GM19438 (cell line): ENCODE measurements around the gene CLDN11.

Experiments
- ATAC-seq: cut with Tn5 transposase; IDR thresholded peaks from one replicate; pipeline ENCODE4 v1.9.1; 2021; ENCODE audit warnings: low read depth; ENCODE audit not compliant: unreplicated experiment

The CLDN11 gene

DNA sequence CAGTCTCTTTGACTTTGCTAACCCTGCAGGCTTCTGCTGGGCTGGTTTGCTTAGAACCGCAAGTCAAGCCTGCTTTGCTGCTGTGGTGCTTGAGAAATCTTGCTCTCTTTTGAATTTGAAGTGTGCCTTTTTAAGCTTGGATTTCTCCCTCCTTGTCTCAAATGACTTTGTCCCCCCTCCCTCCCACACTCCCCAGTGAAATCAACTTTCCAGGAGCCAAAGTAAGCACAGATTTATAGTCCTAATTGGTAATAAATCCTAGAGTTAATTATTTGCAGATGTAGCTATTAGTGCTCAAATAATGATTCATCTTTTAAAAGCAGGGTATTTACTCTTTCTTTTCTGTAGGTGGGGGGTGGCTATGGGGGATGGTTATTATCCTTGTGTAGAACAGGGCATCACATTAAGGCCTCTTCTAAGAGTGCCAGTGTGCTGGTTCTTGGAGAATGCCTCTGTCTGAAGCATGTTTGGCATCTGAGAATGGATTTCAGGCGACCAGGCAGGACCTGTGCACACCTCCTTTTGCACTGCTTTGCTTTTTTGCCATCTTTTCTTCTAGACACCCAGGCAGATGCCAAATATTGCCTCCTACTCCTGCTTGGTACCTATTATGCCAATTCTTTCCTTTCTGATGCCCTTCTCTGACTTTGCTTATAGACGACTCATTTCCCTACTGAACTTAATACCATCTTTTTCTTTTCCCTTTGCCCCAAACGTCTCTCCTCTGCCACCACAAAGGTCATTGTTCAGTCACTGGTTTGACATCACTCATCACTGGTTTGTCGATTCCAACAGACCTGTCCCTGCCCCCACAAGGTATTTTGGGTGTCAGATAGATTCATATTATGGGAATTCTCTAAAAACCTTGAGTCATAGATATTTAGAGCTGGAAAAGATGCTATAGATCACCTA is 50.7 kb downstream of the CLDN11 start:
- ATAC-seq: no peak

DNA sequence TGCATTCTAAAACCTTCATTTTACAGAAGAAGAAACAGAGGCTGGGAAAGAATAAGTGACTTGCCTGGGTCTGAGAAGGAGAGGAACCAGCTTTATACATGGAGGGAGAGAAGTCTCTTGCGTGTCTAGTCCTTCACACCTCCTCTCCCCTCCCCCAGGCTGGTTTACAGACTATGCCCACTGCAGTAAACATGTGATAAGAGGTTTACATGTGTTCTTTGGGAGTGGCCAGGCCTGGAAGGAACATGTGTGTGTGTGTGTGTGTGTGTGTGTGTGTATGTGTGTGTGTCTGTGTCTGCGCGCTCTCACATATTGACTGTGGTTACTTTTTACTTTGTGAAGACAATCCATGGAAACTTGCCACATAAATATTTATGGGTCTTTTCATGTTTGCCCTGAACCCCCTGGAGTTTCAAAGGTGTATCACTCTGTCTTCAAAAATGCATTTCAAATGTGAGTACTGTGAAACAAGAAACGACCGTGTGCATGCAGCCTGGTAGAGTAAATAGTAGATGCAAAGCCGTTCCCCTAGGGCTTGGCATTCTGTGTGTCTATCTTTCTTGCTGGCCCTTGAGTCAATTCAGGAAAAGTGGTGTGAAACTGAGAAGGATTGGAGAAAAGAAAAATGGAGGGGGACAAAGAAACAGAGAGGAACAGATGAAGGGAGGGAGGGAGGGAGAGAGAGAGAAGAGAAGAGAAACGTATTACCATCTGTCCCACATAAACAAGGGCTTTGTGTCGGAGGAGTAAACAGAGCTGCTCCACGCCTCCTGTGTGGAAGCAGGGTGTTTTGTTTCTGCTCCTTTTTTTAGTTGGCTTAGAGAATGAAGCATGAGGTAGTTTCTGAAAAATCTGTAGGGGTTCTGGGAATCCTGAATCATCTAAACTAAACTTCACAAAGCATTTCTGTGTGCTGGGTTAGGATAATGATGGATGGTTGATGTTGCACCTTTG is 51.7 kb downstream of the CLDN11 start:
- no peak for ATAC-seq

DNA sequence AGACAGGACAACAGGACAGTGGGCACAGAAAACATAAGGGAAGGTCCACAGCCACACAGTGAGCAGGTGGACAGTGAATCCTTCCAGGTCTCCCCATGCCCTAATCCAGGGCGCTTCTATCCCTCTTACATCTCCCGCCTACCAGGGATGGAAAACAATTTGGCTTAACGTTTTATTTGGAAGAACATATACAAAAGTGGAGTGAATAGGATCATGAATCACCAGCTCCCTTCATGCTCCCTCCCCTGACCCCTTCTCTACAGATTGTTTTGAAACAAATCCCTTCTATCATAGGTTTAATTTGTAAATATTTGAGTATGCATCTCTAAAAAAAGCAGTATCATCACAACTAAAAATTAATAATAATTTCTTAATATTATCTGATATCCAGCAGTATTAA is 52.5 kb downstream of the CLDN11 start:
- no peak for ATAC-seq

DNA sequence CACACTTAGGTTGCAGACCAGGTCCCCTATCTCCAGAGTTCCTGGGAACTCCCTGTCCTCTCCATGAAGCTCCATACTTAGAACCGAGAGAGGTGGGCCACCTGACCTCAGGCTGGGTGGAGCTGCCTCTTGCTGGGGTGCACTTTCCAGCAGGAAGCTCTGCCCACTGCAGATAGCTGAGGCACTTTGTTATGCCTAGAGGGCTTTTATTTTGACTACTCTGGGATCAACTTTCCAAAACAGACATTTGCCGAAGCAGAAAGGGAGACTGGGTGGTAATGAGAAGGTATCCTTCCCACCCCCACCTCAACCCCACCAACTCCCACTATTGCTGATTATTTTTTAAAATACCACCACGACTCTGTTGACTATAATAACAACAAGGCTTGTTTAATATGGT is 54.7 kb downstream of the CLDN11 start:
- ATAC-seq: no peak

DNA sequence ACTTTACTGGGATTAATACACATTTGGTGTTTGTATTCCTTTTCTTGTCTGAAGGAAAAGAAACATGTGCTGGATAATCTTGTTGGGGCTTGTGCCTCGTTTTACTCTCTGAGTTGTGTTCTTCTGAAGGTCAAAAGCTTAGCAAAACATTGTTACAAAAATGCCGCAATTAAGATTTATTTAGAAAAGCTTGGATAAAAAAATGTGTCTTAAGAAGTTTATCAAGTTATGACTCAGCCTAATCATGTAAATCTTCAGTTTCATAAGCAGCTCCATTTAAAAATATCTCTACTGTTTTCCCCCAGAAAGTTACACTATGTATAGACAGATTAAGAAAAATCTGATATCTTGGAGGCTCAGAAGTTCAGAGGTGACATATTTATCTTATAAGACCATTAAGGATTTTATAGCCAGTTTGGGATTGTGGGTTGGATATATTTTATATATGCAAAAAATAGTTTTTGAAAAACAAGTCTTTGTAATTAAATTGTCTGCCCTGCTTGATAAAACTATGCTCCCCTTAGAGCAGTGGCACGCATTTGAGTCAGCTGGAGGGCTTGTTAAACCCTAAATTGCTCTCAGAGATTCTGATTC is 56.5 kb downstream of the CLDN11 start:
- ATAC-seq: no peak

DNA sequence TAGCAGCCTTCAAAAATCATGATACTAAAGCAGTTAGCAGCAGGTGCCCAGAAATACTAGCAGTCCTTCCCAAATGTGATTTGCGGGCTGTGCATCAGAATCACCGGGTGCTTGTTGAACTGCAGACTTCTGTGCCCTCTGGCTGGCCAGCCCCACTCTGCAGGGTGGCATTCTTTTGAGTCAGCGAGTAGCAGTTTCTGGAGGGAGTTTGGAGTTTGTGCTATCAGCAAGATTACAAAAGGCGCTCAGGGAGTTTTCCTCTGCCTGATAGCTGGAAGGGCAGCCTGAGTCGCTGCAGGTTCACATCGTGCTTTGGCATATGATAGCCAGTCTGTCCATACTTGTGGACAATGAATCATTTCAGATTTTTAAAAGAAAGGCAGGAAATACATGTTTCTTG is 57.6 kb downstream of the CLDN11 start:
- ATAC-seq: no peak

DNA sequence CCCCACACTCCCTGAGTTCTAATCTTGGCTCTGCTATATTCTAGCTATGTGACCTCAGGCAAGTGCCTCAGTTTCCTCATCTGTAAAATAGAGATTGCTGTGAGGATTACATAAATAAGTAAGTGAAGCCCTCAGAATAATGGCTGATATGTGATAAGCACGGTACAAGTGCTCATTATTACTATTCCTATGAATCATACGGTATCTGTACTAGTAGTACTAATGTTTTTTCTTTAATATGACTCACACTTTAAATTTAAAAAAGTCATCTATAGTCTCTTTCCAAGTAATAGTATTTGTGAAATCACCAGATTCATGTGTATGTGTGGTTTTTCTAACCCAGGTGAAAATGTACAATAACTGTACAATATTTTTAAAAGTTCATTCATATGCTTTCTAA is 58.7 kb downstream of the CLDN11 start:
- no peak for ATAC-seq

DNA sequence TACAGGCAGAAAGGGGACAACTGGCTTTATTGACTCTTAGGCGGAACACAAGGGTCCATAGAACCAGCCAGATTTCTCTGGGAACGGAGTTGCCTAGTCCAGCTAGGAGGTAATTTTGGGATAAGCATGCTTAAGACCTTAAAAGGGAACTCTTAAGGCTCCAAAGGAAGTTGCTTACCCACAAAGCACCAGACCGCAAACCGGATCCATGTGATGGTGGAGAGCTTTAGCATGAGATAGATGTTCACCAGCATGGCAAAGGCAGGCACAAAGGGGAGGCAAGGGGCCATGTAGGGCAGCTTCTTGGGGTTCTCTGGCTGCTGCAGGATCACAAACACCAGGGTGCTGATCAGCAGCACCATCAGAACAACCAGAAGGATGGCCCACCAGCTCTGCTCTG is 61.4 kb downstream of the CLDN11 start:
- no peak for ATAC-seq

DNA sequence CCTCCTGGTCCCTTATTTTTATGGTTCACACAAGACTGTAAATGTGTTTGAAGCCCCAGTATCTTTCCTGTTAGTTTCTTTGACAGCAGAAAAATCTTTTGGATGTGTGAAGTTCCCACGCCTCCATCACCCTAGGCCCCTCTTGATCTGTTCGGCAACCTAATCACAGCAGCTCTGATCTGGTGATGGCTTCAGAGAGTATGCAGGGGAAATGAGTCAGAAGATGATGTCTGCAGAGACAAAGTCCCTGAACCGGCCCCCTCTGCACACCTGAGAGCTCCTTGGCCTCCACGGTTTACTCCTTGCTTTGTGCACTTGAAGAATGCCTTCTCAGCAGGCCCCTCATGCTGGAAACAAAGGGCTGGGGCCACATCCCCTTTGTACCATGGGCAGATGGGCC is 63.5 kb downstream of the CLDN11 start:
- no peak for ATAC-seq

DNA sequence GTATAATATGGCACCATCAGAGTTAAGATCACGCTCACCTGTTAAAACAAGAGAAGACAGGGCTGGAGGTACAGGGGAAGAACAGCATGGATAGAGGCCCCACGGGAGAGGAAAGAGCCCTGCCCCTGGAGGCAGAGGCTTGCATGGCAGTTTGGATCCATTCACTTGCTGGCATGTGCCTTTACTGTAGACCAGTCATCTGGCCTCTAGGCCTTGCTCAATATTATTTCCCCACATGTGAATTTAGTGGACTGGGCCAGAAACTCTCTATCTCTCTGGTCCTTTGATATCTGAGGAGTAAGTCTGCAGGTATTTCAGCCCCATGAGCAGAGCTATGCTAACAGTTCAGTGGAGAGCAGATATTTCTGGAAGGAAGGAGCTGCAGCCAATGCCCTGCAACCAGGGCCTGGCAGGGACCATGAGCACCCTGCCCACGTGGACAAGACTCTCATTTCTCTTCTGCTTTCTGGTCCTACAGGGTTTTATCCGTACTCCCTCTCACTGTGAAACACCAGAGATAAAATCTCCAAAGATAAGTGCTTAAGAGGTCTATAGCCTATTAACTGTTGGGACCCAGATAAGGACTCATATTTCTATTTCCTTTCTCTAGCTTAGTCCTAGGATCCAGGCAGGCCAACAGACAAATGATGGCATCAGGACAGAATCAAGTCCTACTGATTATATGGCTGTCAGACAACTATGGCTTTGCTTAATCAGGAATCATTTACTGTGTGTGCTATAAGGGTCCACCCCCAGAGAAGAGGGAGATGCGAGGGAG is 65.0 kb downstream of the CLDN11 start:
- no peak for ATAC-seq
